Naive thymus-derived CD4-positive, alpha-beta T cell (primary cell): Measurements from ENCODE around the gene CRYBG3. TPM values are rescaled to one million over a fixed set of nuclear protein-coding genes. Genes with fewer than 3 reads are reported as not detected.

Experiments used
- ATAC-seq: fragments of 150-1000 bp; cut with Tn5 transposase; 2 replicates; pipeline ENCODE4 v1.10.0; 2021; ENCODE audit warnings: mild to moderate bottlenecking, moderate library complexity
- CTCF ChIA-PET: fragments of 350-600 bp; sonication (Branson Sonifier 250); formaldehyde crosslinking; loops from one replicate; lab custom pipeline; 2021; ENCODE audit warnings: antibody characterized with exemption; lab: Charles Lee
- POLR2A ChIA-PET: fragments of 350-600 bp; sonication (Branson Sonifier 250); formaldehyde crosslinking; loops from one replicate; lab custom pipeline; 2021; ENCODE audit warnings: antibody characterized with exemption, inconsistent platforms; lab: Charles Lee
- DNase-seq, 9 donors: peaks; one replicate each; pipeline versions ENCODE4 v3.0.0 to v3.0.0-alpha.2; 2020 to 2022; ENCODE audit warnings: mixed read lengths in 1 of 9
- H3K27ac ChIP-seq: one replicate; pipeline ENCODE4 v1.7.0; 2013; ENCODE audit warnings: mild to moderate bottlenecking, low read depth, low read length, moderate library complexity
- H3K27me3 ChIP-seq, 2 donors: one replicate each; pipeline ENCODE4 v1.7.0; 2013; ENCODE audit warnings: low read length in 2 of 2, mild to moderate bottlenecking in 2 of 2, moderate library complexity in 2 of 2; ENCODE audit not compliant: control insufficient read depth in 2 of 2, insufficient read depth in 2 of 2
- H3K36me3 ChIP-seq, 3 experiments: 1 replicate in 2 of 3; 2 replicates in 1 of 3; pipeline ENCODE4 v1.7.0; 2013; ENCODE audit warnings: low read length in 3 of 3, mild to moderate bottlenecking in 3 of 3, moderate library complexity in 1 of 3; ENCODE audit not compliant: insufficient read depth in 3 of 3, control insufficient read depth in 2 of 3
- H3K4me1 ChIP-seq, 2 donors: one replicate each; pipeline ENCODE4 v1.7.0; 2013; ENCODE audit warnings: low read length in 2 of 2, mild to moderate bottlenecking in 2 of 2, moderate library complexity in 1 of 2; ENCODE audit not compliant: control insufficient read depth in 2 of 2, insufficient read depth in 2 of 2
- H3K4me3 ChIP-seq: 2 replicates; pipeline ENCODE4 v1.7.0; 2013; ENCODE audit warnings: mild to moderate bottlenecking, low read length
- H3K9me3 ChIP-seq, 3 experiments: 1 replicate in 2 of 3; 2 replicates in 1 of 3; pipeline ENCODE4 v1.7.0; 2013; ENCODE audit warnings: low read length in 3 of 3; ENCODE audit not compliant: control insufficient read depth in 2 of 3
- H3K27ac Mint-ChIP-seq, 9 donors: one replicate each; pipeline ENCODE4 v1.8.0; 2020 to 2022; ENCODE audit warnings: mixed read lengths in 9 of 9, mild to moderate bottlenecking in 8 of 9, moderate library complexity in 5 of 9, inconsistent platforms in 2 of 9
- H3K27me3 Mint-ChIP-seq, 5 donors: one replicate each; pipeline ENCODE4 v1.8.0; 2021 to 2022; ENCODE audit warnings: mixed read lengths in 5 of 5, mild to moderate bottlenecking in 1 of 5
- H3K36me3 Mint-ChIP-seq, 5 donors: one replicate each; pipeline ENCODE4 v1.8.0; 2020 to 2022; ENCODE audit warnings: mixed read lengths in 5 of 5, mild to moderate bottlenecking in 3 of 5, inconsistent platforms in 1 of 5
- H3K4me1 Mint-ChIP-seq, 7 donors: one replicate each; pipeline ENCODE4 v1.8.0; 2020 to 2022; ENCODE audit warnings: mixed read lengths in 7 of 7, mild to moderate bottlenecking in 3 of 7, inconsistent platforms in 1 of 7
- H3K4me3 Mint-ChIP-seq, 10 donors: one replicate each; pipeline ENCODE4 v1.8.0; 2020 to 2022; ENCODE audit warnings: mild to moderate bottlenecking in 10 of 10, mixed read lengths in 10 of 10, moderate library complexity in 6 of 10, inconsistent platforms in 2 of 10
- H3K9me3 Mint-ChIP-seq, 11 donors: one replicate each; pipeline ENCODE4 v1.8.0; 2020 to 2022; ENCODE audit warnings: mixed read lengths in 11 of 11, mild to moderate bottlenecking in 4 of 11, inconsistent platforms in 1 of 11, moderate library complexity in 1 of 11
- intact Hi-C, 2 donors: fragments of 100-400 bp; cut with micrococcal nuclease; formaldehyde crosslinking; loops; one replicate each; pipeline ENCODE4 v1.15.1; 2023
- polyA plus RNA-seq, 2 donors: library from polyadenylated mRNA; unstranded; fragments of 300-500 nt; fragmentation: Illumina TruSeq; gene quantifications; one replicate each; pipeline ENCODE4 v1.2.3, GENCODE V29; 2021
- total RNA-seq, 6 experiments: library from RNA in 5 of 6; stranded (reverse) in 5 of 6; gene quantifications; 1 replicate in 5 of 6; 2 replicates in 1 of 6; pipeline ENCODE4 v1.2.3 and lab custom pipeline; 2021 to 2026

Gene CRYBG3
- total and polyA plus RNA-seq, 7 experiments from 2014 or later: 0.86 to 11.2 (median 4.8) TPM

GRCh38 chr3:97950360-97950759 lies 128.5 kb downstream of the CRYBG3 start:
- no peaks in the 10 kb centered on the region for H3K27me3 Mint-ChIP-seq
- no peaks in the 10 kb centered on the region for H3K9me3 Mint-ChIP-seq
- DNase-seq (no peak), ATAC-seq (no peak)
- Histone ChIP-seq H3K9me3 (no peaks in the 10 kb centered on the region), H3K27ac (no peak overlapping the region), H3K36me3 (peaks cover 0 to 92% (median 14%) of the 10 kb centered on the region in 3 experiments), H3K4me3 (no peak overlapping the region), H3K27me3 (no peaks in the 10 kb centered on the region), H3K4me1 (no peaks in the 10 kb centered on the region)
- H3K27ac Mint-ChIP-seq: peak overlapping the region in 2 of 9 donors; percentile 9 to 62
- ChIA-PET POLR2A (no interaction called here), CTCF (interaction anchor here (0.7 kb wide), 1 partner anchor 113 kb away, joined by 3 read pairs; no protein-coding TSS in a partner anchor)
- H3K4me1 Mint-ChIP-seq: peaks cover 0 to 33% (median 0%) of the 10 kb centered on the region in 7 donors
- H3K36me3 Mint-ChIP-seq: peaks cover 35 to 86% (median 44%) of the 10 kb centered on the region in 5 donors
- intact Hi-C loops: no loop called here
- H3K4me3 Mint-ChIP-seq: no peak overlapping the region

DNA sequence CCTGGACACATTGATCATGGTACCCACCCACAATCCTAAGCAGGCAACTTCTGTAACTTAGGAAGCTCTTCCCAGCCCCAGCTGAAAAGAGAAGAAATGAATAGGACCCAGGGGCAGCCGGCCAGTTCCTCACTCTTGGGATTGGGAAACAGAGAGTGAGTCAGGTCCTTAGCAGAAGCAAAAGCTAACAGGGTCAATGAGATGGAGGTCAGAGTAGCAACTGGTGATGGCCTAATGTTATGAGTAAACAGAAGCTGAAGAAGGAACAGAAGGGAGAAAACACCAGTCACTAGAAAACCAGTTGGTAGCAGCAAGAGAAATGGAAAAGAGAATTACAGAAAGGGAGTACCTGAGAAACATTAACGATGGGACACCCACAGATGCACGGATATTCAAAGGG lies 130.5 kb downstream of the CRYBG3 start:
- Histone ChIP-seq H3K9me3 (no peaks in the 10 kb centered on the region), H3K4me3 (no peak overlapping the region), H3K27ac (no peak overlapping the region), H3K36me3 (peaks cover 0 to 84% (median 14%) of the 10 kb centered on the region in 3 experiments), H3K4me1 (no peaks in the 10 kb centered on the region), H3K27me3 (no peaks in the 10 kb centered on the region)
- no peak for DNase-seq
- Mint-ChIP-seq H3K9me3 (no peaks in the 10 kb centered on the region), H3K27ac (no peak overlapping the region), H3K27me3 (no peaks in the 10 kb centered on the region), H3K4me1 (peaks cover 0 to 34% (median 0%) of the 10 kb centered on the region in 7 donors), H3K36me3 (peaks cover 27 to 73% (median 33%) of the 10 kb centered on the region in 5 donors), H3K4me3 (no peak overlapping the region)
- ChIA-PET POLR2A (interaction anchor here (1.0 kb wide), 1 partner anchor 41 kb away, joined by 4 read pairs; no protein-coding TSS in a partner anchor), CTCF (no interaction called here)
- intact Hi-C loops: no loop called here
- ATAC-seq: peak; percentile 76

- Mint-ChIP-seq H3K36me3 (peaks cover 27 to 68% (median 30%) of the 10 kb centered on the region in 5 donors), H3K27ac (no peak overlapping the region), H3K9me3 (no peaks in the 10 kb centered on the region), H3K4me3 (no peak overlapping the region), H3K4me1 (peaks cover 0 to 34% (median 0%) of the 10 kb centered on the region in 7 donors), H3K27me3 (no peaks in the 10 kb centered on the region)
- Histone ChIP-seq H3K4me1 (no peaks in the 10 kb centered on the region), H3K9me3 (no peaks in the 10 kb centered on the region), H3K27ac (no peak overlapping the region), H3K27me3 (no peaks in the 10 kb centered on the region), H3K36me3 (peaks cover 0 to 84% (median 11%) of the 10 kb centered on the region in 3 experiments), H3K4me3 (no peak overlapping the region)
- intact Hi-C loops: no loop called here
- DNase-seq (no peak), ATAC-seq (peak; percentile 34)
- POLR2A ChIA-PET: interaction anchor here (0.7 kb wide), 1 partner anchor 10 kb away, joined by 3 read pairs; no protein-coding TSS in a partner anchor
- CTCF ChIA-PET: interaction anchor here (0.7 to 1.1 kb wide), 2 partner anchors 17 to 69 kb away, joined by 3 read pairs; no protein-coding TSS in a partner anchor
Measured at GRCh38 chr3:97952872-97953271, 131.1 kb downstream of the CRYBG3 start.

- Mint-ChIP-seq H3K27ac (peak overlapping the region in 1 of 9 donors; percentile 27), H3K4me3 (no peak overlapping the region), H3K36me3 (peaks cover 19 to 63% (median 26%) of the 10 kb centered on the region in 5 donors), H3K27me3 (no peaks in the 10 kb centered on the region), H3K4me1 (peaks cover 0 to 35% (median 0%) of the 10 kb centered on the region in 7 donors), H3K9me3 (no peaks in the 10 kb centered on the region)
- ATAC-seq (peak; percentile 39), DNase-seq (no peak)
- Histone ChIP-seq H3K4me1 (no peaks in the 10 kb centered on the region), H3K27ac (no peak overlapping the region), H3K9me3 (no peaks in the 10 kb centered on the region), H3K36me3 (peaks cover 0 to 82% (median 3%) of the 10 kb centered on the region in 3 experiments), H3K27me3 (no peaks in the 10 kb centered on the region), H3K4me3 (no peak overlapping the region)
- CTCF ChIA-PET: interaction anchor here (1.1 kb wide), 2 partner anchors 16 to 68 kb away, joined by 3 to 5 read pairs; no protein-coding TSS in a partner anchor
- POLR2A ChIA-PET: no interaction called here
- intact Hi-C loops: no loop called here
Measured at GRCh38 chr3:97954228-97954827, 132.5 kb downstream of the CRYBG3 start.

DNA sequence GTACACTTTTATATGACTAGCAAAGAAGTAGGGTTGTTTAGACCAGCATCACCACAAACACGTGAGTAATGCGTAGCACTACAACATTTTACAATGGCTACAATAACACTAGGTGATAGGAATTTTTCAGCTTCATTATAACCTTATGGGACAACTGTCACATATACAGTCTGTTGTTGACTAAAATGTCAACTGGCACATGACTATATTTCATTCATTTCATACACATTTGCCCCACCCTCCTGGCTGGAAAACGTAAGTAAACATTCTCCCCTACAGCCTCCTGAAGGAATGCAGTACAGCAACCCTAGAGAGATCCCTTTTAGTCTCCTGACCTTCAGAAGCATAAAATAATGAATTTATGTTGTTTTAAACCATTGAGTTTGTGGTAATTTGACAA lies 134.2 kb downstream of the CRYBG3 start:
- intact Hi-C loops: loop anchor here in 1 of 2 donors (2.0 kb wide), 1 partner anchor 15 kb away; no protein-coding TSS in a partner anchor
- DNase-seq: no peak
- Histone ChIP-seq H3K27ac (no peak overlapping the region), H3K4me1 (no peaks in the 10 kb centered on the region), H3K36me3 (peaks cover 1 to 73% (median 3%) of the 10 kb centered on the region in 3 experiments), H3K4me3 (no peak overlapping the region), H3K9me3 (no peaks in the 10 kb centered on the region), H3K27me3 (no peaks in the 10 kb centered on the region)
- ChIA-PET POLR2A (no interaction called here), CTCF (no interaction called here)
- H3K36me3 Mint-ChIP-seq: peaks cover 8 to 57% (median 21%) of the 10 kb centered on the region in 5 donors
- no peaks in the 10 kb centered on the region for H3K27me3 Mint-ChIP-seq
- H3K27ac Mint-ChIP-seq: no peak overlapping the region
- no peak overlapping the region for H3K4me3 Mint-ChIP-seq
- H3K9me3 Mint-ChIP-seq: no peaks in the 10 kb centered on the region
- no peak for ATAC-seq
- H3K4me1 Mint-ChIP-seq: peaks cover 0 to 35% (median under 1%) of the 10 kb centered on the region in 7 donors

GRCh38 chr3:97957617-97958311 lies 136.0 kb downstream of the CRYBG3 start:
- H3K36me3 ChIP-seq: peaks cover 3 to 56% (median 6%) of the 10 kb centered on the region in 3 experiments
- no peaks in the 10 kb centered on the region for H3K9me3 ChIP-seq
- no peaks in the 10 kb centered on the region for H3K4me1 ChIP-seq
- ATAC-seq (peak; percentile 44), DNase-seq (no peak)
- H3K27ac ChIP-seq: no peak overlapping the region
- H3K27me3 ChIP-seq: no peaks in the 10 kb centered on the region
- Mint-ChIP-seq H3K4me3 (no peak overlapping the region), H3K9me3 (no peaks in the 10 kb centered on the region), H3K27me3 (no peaks in the 10 kb centered on the region), H3K36me3 (peaks cover 8 to 56% (median 23%) of the 10 kb centered on the region in 5 donors), H3K4me1 (peaks cover 5 to 48% (median 18%) of the 10 kb centered on the region in 7 donors), H3K27ac (no peak overlapping the region)
- ChIA-PET CTCF (no interaction called here), POLR2A (no interaction called here)
- intact Hi-C loops: loop anchor here in 1 of 2 donors (2.0 kb wide), 1 partner anchor 13 kb away; no protein-coding TSS in a partner anchor
- no peak overlapping the region for H3K4me3 ChIP-seq
